ENCODE results near the gene FBH1. TPM values are rescaled to one million over a fixed set of nuclear protein-coding genes. Genes with fewer than 3 reads are reported as not detected.

The FBH1 gene
- total RNA-seq, 1 experiment from 2014 or later: 50.5 TPM

GRCh38 chr10:5958077-5958476, 68.0 kb downstream of the FBH1 start:
- H3K9me3 ChIP-seq (ENCODE audit: control insufficient read depth, insufficient read depth, low read depth, low read length): no peaks in the 10 kb centered on the region
- in situ Hi-C loops (cut with HindIII; ENCODE audit: low pct_unique_long_range_greater_than_20kb, low sequenced_read_pairs): no loop called here
- H3K36me3 ChIP-seq (ENCODE audit: control insufficient read depth, insufficient read depth, low read length): peaks cover 2% of the 10 kb centered on the region; the same call in 1 of the 2 replicates
- BruUV-seq (replicated peaks): no TSS peak
- intact Hi-C loops (cut with micrococcal nuclease; ENCODE audit: unreplicated experiment): no loop called here
- POLR2A ChIA-PET: no interaction called here
- CTCF ChIA-PET: no interaction called here
- no peaks in the 10 kb centered on the region for H3K4me1 ChIP-seq (ENCODE audit: control insufficient read depth, insufficient read depth, low read length)
- no peak overlapping the region for H3K27ac ChIP-seq (ENCODE audit: low read length)
- DNase-seq (ENCODE audit: low read depth, low spot score) (no peak), ATAC-seq (no peak)
- no peak overlapping the region for H3K4me3 ChIP-seq (ENCODE audit: low read depth in 2 of 2, low read length in 2 of 2)
- no peak for TF ChIP-seq TCF7L2 (IDR thresholded peaks at IDR 0.05; ENCODE audit: low read depth, low read length)
- no peaks in the 10 kb centered on the region for H3K27me3 ChIP-seq (ENCODE audit: control insufficient read depth, insufficient read depth, low read length)

GRCh38 chr10:5958675-5959074, 68.6 kb downstream of the FBH1 start:
- ChIA-PET POLR2A (no interaction called here), CTCF (no interaction called here)
- H3K36me3 ChIP-seq (ENCODE audit: control insufficient read depth, insufficient read depth, low read length): peaks cover 2% of the 10 kb centered on the region; the same call in 1 of the 2 replicates
- no peaks in the 10 kb centered on the region for H3K9me3 ChIP-seq (ENCODE audit: control insufficient read depth, insufficient read depth, low read depth, low read length)
- TF ChIP-seq POLR2AphosphoS5 (IDR thresholded peaks at IDR 0.05; ENCODE audit: low read depth, low read length): no peak
- no peak for TF ChIP-seq TCF7L2 (IDR thresholded peaks at IDR 0.05; ENCODE audit: low read depth, low read length)
- in situ Hi-C loops (cut with HindIII; ENCODE audit: low pct_unique_long_range_greater_than_20kb, low sequenced_read_pairs): no loop called here
- DNase-seq (ENCODE audit: low read depth, low spot score) (no peak), ATAC-seq (no peak)
- no peak overlapping the region for H3K27ac ChIP-seq (ENCODE audit: low read length)
- no TSS peak for BruUV-seq (replicated peaks)
- H3K4me3 ChIP-seq (ENCODE audit: low read depth in 2 of 2, low read length in 2 of 2): no peak overlapping the region
- H3K27me3 ChIP-seq (ENCODE audit: control insufficient read depth, insufficient read depth, low read length): no peaks in the 10 kb centered on the region
- intact Hi-C loops (cut with micrococcal nuclease; ENCODE audit: unreplicated experiment): no loop called here
- H3K4me1 ChIP-seq (ENCODE audit: control insufficient read depth, insufficient read depth, low read length): no peaks in the 10 kb centered on the region

GRCh38 chr10:5959142-5959541, 69.1 kb downstream of the FBH1 start:
- BruUV-seq (replicated peaks): no TSS peak
- POLR2A ChIA-PET: no interaction called here
- H3K4me3 ChIP-seq (ENCODE audit: low read depth in 2 of 2, low read length in 2 of 2): no peak overlapping the region
- H3K4me1 ChIP-seq (ENCODE audit: control insufficient read depth, insufficient read depth, low read length): no peaks in the 10 kb centered on the region
- ATAC-seq (no peak), DNase-seq (ENCODE audit: low read depth, low spot score) (no peak)
- no peak overlapping the region for H3K27ac ChIP-seq (ENCODE audit: low read length)
- CTCF ChIA-PET: no interaction called here
- H3K36me3 ChIP-seq (ENCODE audit: control insufficient read depth, insufficient read depth, low read length): peaks cover 2% of the 10 kb centered on the region; the same call in 1 of the 2 replicates
- in situ Hi-C loops (cut with HindIII; ENCODE audit: low pct_unique_long_range_greater_than_20kb, low sequenced_read_pairs): no loop called here
- no peaks in the 10 kb centered on the region for H3K27me3 ChIP-seq (ENCODE audit: control insufficient read depth, insufficient read depth, low read length)
- no peaks in the 10 kb centered on the region for H3K9me3 ChIP-seq (ENCODE audit: control insufficient read depth, insufficient read depth, low read depth, low read length)
- no peak for TF ChIP-seq CTCF (IDR thresholded peaks at IDR 0.05)
- no peak for TF ChIP-seq TCF7L2 (IDR thresholded peaks at IDR 0.05; ENCODE audit: low read depth, low read length)
- no peak for TF ChIP-seq POLR2AphosphoS5 (IDR thresholded peaks at IDR 0.05; ENCODE audit: low read depth, low read length)
- no peak for TF ChIP-seq REST (IDR thresholded peaks at IDR 0.05; ENCODE audit: insufficient read depth in 1 of 2, low read depth in 2 of 2, low read length in 1 of 2)
- TF ChIP-seq SIN3A (IDR thresholded peaks at IDR 0.05; ENCODE audit: borderline replicate concordance, insufficient read depth, low read depth, low read length): no peak
- intact Hi-C loops (cut with micrococcal nuclease; ENCODE audit: unreplicated experiment): no loop called here
